ENCODE results near the gene TCF4. TPM values are rescaled to one million over a fixed set of nuclear protein-coding genes. Genes with fewer than 3 reads are reported as not detected.

Gene TCF4
- total RNA-seq (100 to 1,000 TPM in 1 of 2 donors, 10 to 100 TPM in 1; 99.1 to 102 TPM), polyA plus RNA-seq (ENCODE audit: insufficient read length in 6 of 6) (100 to 1,000 TPM; 123 to 165 (median 148) TPM)
- long read RNA-seq, donor 1, full-length matches to known transcripts = 17 of 32 reads
- long read RNA-seq, donor 1, partial matches to known transcripts = 15 of 32 reads
- long read RNA-seq, donor 1, other reads (novel, unspliced or antisense) = 0 of 32 reads
- long read RNA-seq, donor 2, full-length matches to known transcripts = 22 of 98 reads
- long read RNA-seq, donor 2, partial matches to known transcripts = 76 of 98 reads
- long read RNA-seq, donor 2, other reads (novel, unspliced or antisense) = 0 of 98 reads
- long read RNA-seq, donor 3, full-length matches to known transcripts = 11 of 11 reads
- long read RNA-seq, donor 3, partial matches to known transcripts = 0 of 11 reads
- long read RNA-seq, donor 3, other reads (novel, unspliced or antisense) = 0 of 11 reads
- long read RNA-seq, donor 4, transcript TCF4-204 (13 exons, 2,372 nt) = major isoform, 10 of 37 reads
- long read RNA-seq, donor 4, partial matches to known transcripts = 2 of 37 reads
- long read RNA-seq, donor 4, other reads (novel, unspliced or antisense) = 17 of 37 reads
- long read RNA-seq, donor 5, transcript TCF4-246 (13 exons, 3,163 nt) = major isoform, 5 of 21 reads
- long read RNA-seq, donor 5, partial matches to known transcripts = 7 of 21 reads
- long read RNA-seq, donor 5, other reads (novel, unspliced or antisense) = 0 of 21 reads
- long read RNA-seq, donor 6, full-length matches to known transcripts = 7 of 7 reads
- long read RNA-seq, donor 6, partial matches to known transcripts = 0 of 7 reads
- long read RNA-seq, donor 6, other reads (novel, unspliced or antisense) = 0 of 7 reads
- long read RNA-seq, donor 7, full-length matches to known transcripts = 9 of 9 reads
- long read RNA-seq, donor 7, partial matches to known transcripts = 0 of 9 reads
- long read RNA-seq, donor 7, other reads (novel, unspliced or antisense) = 0 of 9 reads
- long read RNA-seq, donor 8, full-length matches to known transcripts = 12 of 26 reads
- long read RNA-seq, donor 8, partial matches to known transcripts = 14 of 26 reads
- long read RNA-seq, donor 8, other reads (novel, unspliced or antisense) = 0 of 26 reads
- long read RNA-seq, donor 9 = 0 reads
- long read RNA-seq, donor 10, transcript TCF4-204 (13 exons, 2,372 nt) = major isoform, 14 of 35 reads
- long read RNA-seq, donor 10, partial matches to known transcripts = 4 of 35 reads
- long read RNA-seq, donor 10, other reads (novel, unspliced or antisense) = 14 of 35 reads
- long read RNA-seq, donor 11 = 0 reads
- long read RNA-seq, donor 12, partial matches to known transcripts = 15 of 25 reads
- long read RNA-seq, donor 12, other reads (novel, unspliced or antisense) = 0 of 25 reads

- ATAC-seq (peak; percentile 32), DNase-seq (peak; percentile 60 to 91 (median 74))
- H3K4me3 ChIP-seq = peak within 1 kb of the TSS; percentile 56 to 61
- no peak for TF ChIP-seq CTCF (IDR thresholded peaks at IDR 0.05)
- H3K27me3 ChIP-seq = no peaks in the 10 kb centered on the region
- H3K36me3 ChIP-seq = no peaks in the 10 kb centered on the region
- H3K27ac ChIP-seq = peak within 1 kb of the TSS; percentile 86 to 91
- intact Hi-C loops (cut with DNase I) = loop anchor here in 1 of 2 donors (5.0 kb wide), 1 partner anchor 166 kb away; no protein-coding TSS in a partner anchor
- no peaks in the 10 kb centered on the region for H3K9me3 ChIP-seq
- peaks cover 0 to 17% of the 10 kb centered on the region in 2 donors for H3K4me1 ChIP-seq
Measured at GRCh38 chr18:55588111-55588869, at the start of gene TCF4. TSS of gene TCF4 (minus strand) at chr18:55588192. CDS start at chr18:55587116, 1,076 bp downstream.

- peaks cover 0 to 10% of the 10 kb centered on the region in 2 donors for H3K9me3 ChIP-seq
- H3K27me3 ChIP-seq = no peaks in the 10 kb centered on the region
- no peaks in the 10 kb centered on the region for H3K36me3 ChIP-seq
- no peak for ATAC-seq
- intact Hi-C loops (cut with DNase I) = no loop called here
- no peak for DNase-seq
- TF ChIP-seq CTCF (IDR thresholded peaks at IDR 0.05) = no peak
- H3K4me3 ChIP-seq = no peak overlapping the region
- H3K27ac ChIP-seq = no peak overlapping the region
- H3K4me1 ChIP-seq = no peaks in the 10 kb centered on the region
Measured at GRCh38 chr18:55637204-55637603, 49.2 kb upstream of the TCF4 start.

- DNase-seq = no peak
- no peaks in the 10 kb centered on the region for H3K36me3 ChIP-seq
- H3K9me3 ChIP-seq = no peaks in the 10 kb centered on the region
- H3K27me3 ChIP-seq = no peaks in the 10 kb centered on the region
- ATAC-seq = no peak
- no peak overlapping the region for H3K4me3 ChIP-seq
- intact Hi-C loops (cut with DNase I) = no loop called here
- TF ChIP-seq CTCF (IDR thresholded peaks at IDR 0.05) = no peak
- H3K27ac ChIP-seq = no peak overlapping the region
- no peaks in the 10 kb centered on the region for H3K4me1 ChIP-seq
Measured at GRCh38 chr18:55635439-55635838, 47.4 kb upstream of the TCF4 start.

GRCh38 chr18:55634545-55634944 is 46.6 kb upstream of the TCF4 start:
- Histone ChIP-seq H3K4me3 (no peak overlapping the region), H3K9me3 (no peaks in the 10 kb centered on the region), H3K36me3 (no peaks in the 10 kb centered on the region), H3K4me1 (no peaks in the 10 kb centered on the region), H3K27me3 (no peaks in the 10 kb centered on the region), H3K27ac (no peak overlapping the region)
- DNase-seq (no peak), ATAC-seq (no peak)
- intact Hi-C loops (cut with DNase I) = no loop called here
- no peak for TF ChIP-seq CTCF (IDR thresholded peaks at IDR 0.05)

Measured in left lung (tissue), 14 donors.